ENCODE data around the gene ZBTB17. TPM values are rescaled to one million over a fixed set of nuclear protein-coding genes. Genes with fewer than 3 reads are reported as not detected.

The ZBTB17 gene
- total and polyA plus RNA-seq, 5 donors, result 22.1 to 27.0 (median 23.5) TPM

DNA sequence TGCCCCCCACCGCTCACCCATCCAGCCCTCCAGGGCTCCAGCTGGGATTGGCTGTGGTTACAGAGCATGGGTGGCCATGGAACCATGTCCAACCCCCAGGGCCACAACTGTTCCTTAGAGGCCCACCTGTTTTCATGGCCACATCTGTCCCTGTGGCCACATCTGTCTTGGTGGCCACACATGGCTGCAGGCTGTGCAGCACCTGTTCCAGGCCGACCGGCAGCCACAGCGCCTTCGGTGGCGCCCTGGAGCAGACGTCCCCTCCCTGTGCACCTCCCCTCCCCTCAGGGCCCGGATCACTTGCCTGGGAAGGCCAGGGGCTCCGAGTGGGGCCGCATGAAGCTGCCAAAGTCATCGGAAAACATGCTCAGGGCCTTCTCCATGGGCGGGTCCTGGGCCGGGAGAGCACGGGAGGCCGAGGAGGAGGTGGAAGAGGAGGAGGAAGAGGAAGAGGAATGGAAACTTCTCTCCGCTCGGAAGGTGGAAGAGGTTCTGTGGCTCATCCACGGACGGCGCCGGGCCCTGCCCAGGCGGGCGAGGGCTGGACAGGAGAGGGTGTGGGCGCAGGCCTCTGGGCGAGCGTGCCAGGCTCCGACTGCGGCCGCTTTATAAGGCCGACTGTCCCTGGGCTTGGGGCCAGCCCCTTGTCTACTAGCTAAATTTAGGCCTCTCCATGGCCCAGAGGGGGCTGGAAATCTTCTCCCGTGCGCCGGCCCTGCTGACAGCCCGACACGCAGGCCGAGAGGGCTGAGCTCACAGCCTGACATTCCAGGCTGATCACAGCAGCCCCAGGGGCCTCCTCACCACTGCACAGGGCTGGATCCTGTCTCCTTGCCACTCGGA, 41.8 kb upstream of the ZBTB17 start, which contains the start of gene HSPB7:
Gene HSPB7, minus strand, starts transcription at position 583 of the 843 bp plus-strand sequence. Its CDS starts 80 bp downstream, at position 503.
- ATAC-seq, result peak; percentile 65 to 67
- Histone ChIP-seq H3K27ac (ENCODE audit: low read length) (peak within 1 kb of the TSS; percentile 99), H3K27me3 (ENCODE audit: control insufficient read depth, insufficient read depth) (no peaks in the 10 kb centered on the region), H3K9me3 (ENCODE audit: control insufficient read depth, low read length) (no peaks in the 10 kb centered on the region), H3K4me3 (ENCODE audit: low read length) (peak within 1 kb of the TSS; percentile 46), H3K4me1 (ENCODE audit: control insufficient read depth, insufficient read depth, low read length) (peaks cover under 1% of the 10 kb centered on the region)
- DNase-seq, result peak; percentile 91 to 94 (median 94)
- 16% methylated on average over 37 of the region's 37 CpGs for WGBS
- intact Hi-C loops (cut with DNase I), result no loop called here

- Histone ChIP-seq H3K4me1 (ENCODE audit: control insufficient read depth, insufficient read depth, low read length) (peaks cover 2% of the 10 kb centered on the region), H3K9me3 (ENCODE audit: control insufficient read depth, low read length) (no peaks in the 10 kb centered on the region), H3K4me3 (ENCODE audit: low read length) (peak overlapping the region; percentile 46), H3K27ac (ENCODE audit: low read length) (peak overlapping the region; percentile 99), H3K27me3 (ENCODE audit: control insufficient read depth, insufficient read depth) (no peaks in the 10 kb centered on the region)
- ATAC-seq (no peak), DNase-seq (peak in 1 of 3 donors; percentile 35)
- intact Hi-C loops (cut with DNase I), result no loop called here
- WGBS, result 66% methylated on average over 10 of the region's 10 CpGs
These were observed 41.2 kb upstream of the ZBTB17 start for GRCh38 chr1:16017076-16017460.

GRCh38 chr1:16015960-16016901, 40.3 kb upstream of the ZBTB17 start:
- peak in 1 of 2 donors; percentile 6 for ATAC-seq
- Histone ChIP-seq H3K4me3 (ENCODE audit: low read length) (peak overlapping the region; percentile 46), H3K27me3 (ENCODE audit: control insufficient read depth, insufficient read depth) (no peaks in the 10 kb centered on the region), H3K9me3 (ENCODE audit: control insufficient read depth, low read length) (no peaks in the 10 kb centered on the region), H3K4me1 (ENCODE audit: control insufficient read depth, insufficient read depth, low read length) (peaks cover 2% of the 10 kb centered on the region), H3K27ac (ENCODE audit: low read length) (peak overlapping the region; percentile 99)
- intact Hi-C loops (cut with DNase I), result no loop called here
- DNase-seq, result peak; percentile 60 to 83 (median 83)
- 68% methylated on average over 23 of the region's 23 CpGs for WGBS

GRCh38 chr1:16015491-16015890, 39.6 kb upstream of the ZBTB17 start:
- H3K9me3 ChIP-seq (ENCODE audit: control insufficient read depth, low read length), result no peaks in the 10 kb centered on the region
- H3K27ac ChIP-seq (ENCODE audit: low read length), result peak overlapping the region; percentile 99
- H3K27me3 ChIP-seq (ENCODE audit: control insufficient read depth, insufficient read depth), result no peaks in the 10 kb centered on the region
- DNase-seq (peak in 1 of 3 donors; percentile 64), ATAC-seq (no peak)
- H3K4me1 ChIP-seq (ENCODE audit: control insufficient read depth, insufficient read depth, low read length), result peaks cover 2% of the 10 kb centered on the region
- 79% methylated on average over 25 of the region's 25 CpGs for WGBS
- intact Hi-C loops (cut with DNase I), result no loop called here
- peak overlapping the region; percentile 8 for H3K4me3 ChIP-seq (ENCODE audit: low read length)

DNA sequence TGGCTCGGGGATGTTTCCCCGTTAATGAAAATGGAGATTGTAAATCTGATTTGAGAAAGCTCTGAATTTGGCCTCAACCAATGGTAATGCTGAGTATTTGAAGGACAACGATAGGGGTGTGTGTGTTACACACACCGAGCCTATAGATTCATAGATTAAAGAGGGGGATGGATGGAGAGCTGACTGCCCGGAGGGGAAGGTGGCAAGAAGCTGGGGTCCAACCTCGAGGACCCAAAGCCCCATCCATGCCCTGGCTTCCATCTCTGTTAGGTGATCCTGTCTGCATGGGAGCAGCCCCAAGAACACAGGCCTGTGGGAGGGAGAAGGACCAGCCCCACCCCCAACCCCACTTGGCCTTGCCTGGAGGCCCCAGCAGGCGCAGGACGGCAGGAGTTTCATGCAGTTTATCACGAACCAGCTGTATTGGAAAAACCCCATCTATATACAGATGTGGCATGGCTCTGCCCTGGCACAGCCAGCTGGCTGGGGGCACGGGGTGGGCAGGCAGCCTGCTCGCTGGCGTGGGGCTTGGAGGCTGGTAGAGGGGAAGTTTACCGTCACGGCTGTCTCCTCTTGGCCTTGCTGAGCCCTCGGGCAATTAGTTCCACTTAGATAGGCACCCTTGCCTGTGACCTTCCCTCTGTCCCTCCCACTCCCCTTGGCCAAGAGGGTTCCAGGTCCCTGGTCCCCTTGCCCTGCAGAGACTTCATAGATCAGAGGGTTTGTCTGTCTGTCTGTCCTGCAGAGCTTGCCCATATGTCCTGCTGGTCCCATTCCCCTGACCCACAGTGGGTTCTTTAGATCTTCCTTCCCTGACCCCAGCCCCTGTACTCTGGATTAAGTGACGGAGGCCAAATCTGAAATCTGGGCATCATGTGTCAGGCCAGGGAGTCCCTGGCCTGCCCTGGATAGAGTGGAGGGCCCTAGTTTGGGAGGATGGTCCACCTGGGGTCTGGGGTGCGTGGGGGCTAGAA, 38.9 kb upstream of the ZBTB17 start:
- H3K9me3 ChIP-seq (ENCODE audit: control insufficient read depth, low read length), result no peaks in the 10 kb centered on the region
- intact Hi-C loops (cut with DNase I), result loop anchor here in 1 of 4 donors (5.0 kb wide), 1 partner anchor 38 kb away; no protein-coding TSS in a partner anchor
- DNase-seq (peak; percentile 59 to 81 (median 77)), ATAC-seq (no peak)
- peaks cover 2% of the 10 kb centered on the region for H3K4me1 ChIP-seq (ENCODE audit: control insufficient read depth, insufficient read depth, low read length)
- H3K27ac ChIP-seq (ENCODE audit: low read length), result peak overlapping the region; percentile 99
- WGBS, result 51% methylated on average over 17 of the region's 17 CpGs
- peak overlapping the region; percentile 2 for H3K4me3 ChIP-seq (ENCODE audit: low read length)
- H3K27me3 ChIP-seq (ENCODE audit: control insufficient read depth, insufficient read depth), result no peaks in the 10 kb centered on the region

GRCh38 chr1:16013908-16014258, 38.0 kb upstream of the ZBTB17 start:
- Histone ChIP-seq H3K27me3 (ENCODE audit: control insufficient read depth, insufficient read depth) (no peaks in the 10 kb centered on the region), H3K27ac (ENCODE audit: low read length) (peak overlapping the region; percentile 99), H3K4me3 (ENCODE audit: low read length) (no peak overlapping the region), H3K9me3 (ENCODE audit: control insufficient read depth, low read length) (no peaks in the 10 kb centered on the region), H3K4me1 (ENCODE audit: control insufficient read depth, insufficient read depth, low read length) (peaks cover 2% of the 10 kb centered on the region)
- intact Hi-C loops (cut with DNase I), result loop anchor here in 1 of 4 donors (5.0 kb wide), 1 partner anchor 38 kb away; no protein-coding TSS in a partner anchor
- no peak for ATAC-seq
- WGBS, result 47% methylated on average over 4 of the region's 4 CpGs
- DNase-seq, result peak in 1 of 3 donors; percentile 34

DNA sequence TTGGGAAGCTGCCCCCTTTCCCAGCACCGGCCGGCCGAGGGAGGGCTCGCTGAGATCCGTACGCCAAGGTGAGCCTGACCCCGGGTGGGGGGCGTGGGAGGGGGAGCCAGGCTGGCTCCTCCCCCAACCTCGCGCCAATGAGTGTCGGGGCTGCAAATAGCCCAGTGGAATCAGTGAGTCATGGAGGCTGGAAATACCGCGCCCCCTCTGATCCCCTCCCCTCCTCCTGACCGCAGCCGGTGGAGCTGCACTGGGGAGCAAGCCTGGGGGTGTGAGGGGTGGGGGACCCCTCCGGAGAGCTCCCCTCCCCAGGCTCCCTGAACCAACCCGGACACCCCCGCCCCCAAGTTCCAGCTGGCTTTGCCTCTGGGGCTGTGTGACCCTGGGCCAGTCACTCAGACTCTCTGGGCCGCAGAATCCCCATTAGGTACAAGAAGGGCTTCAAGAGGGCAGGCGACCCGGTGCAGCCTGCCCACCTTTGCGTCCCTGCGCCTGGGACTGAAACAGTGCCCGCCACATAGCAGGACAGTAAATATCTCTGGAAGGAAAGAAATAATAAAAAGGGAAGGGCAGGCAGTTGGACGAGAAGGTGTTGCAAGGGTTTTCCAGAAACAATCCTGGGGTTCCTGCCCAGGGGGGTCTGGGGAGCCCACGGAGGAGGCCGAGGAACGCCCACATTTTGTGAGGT, 37.5 kb upstream of the ZBTB17 start:
- no peak overlapping the region for H3K4me3 ChIP-seq (ENCODE audit: low read length)
- intact Hi-C loops (cut with DNase I), result loop anchor here in 1 of 4 donors (5.0 kb wide), 1 partner anchor 39 kb away; no protein-coding TSS in a partner anchor
- WGBS, result 14% methylated on average over 28 of the region's 28 CpGs
- DNase-seq (peak; percentile 77 to 91 (median 81)), ATAC-seq (peak; percentile 47 to 50)
- H3K27ac ChIP-seq (ENCODE audit: low read length), result peak overlapping the region; percentile 99
- no peaks in the 10 kb centered on the region for H3K9me3 ChIP-seq (ENCODE audit: control insufficient read depth, low read length)
- peaks cover 2% of the 10 kb centered on the region for H3K4me1 ChIP-seq (ENCODE audit: control insufficient read depth, insufficient read depth, low read length)
- no peaks in the 10 kb centered on the region for H3K27me3 ChIP-seq (ENCODE audit: control insufficient read depth, insufficient read depth)

- intact Hi-C loops (cut with DNase I), result loop anchor here in 1 of 4 donors (5.0 kb wide), 1 partner anchor 40 kb away; no protein-coding TSS in a partner anchor
- peak overlapping the region; percentile 58 for H3K27ac ChIP-seq (ENCODE audit: low read length)
- peak; percentile 75 to 91 (median 90) for DNase-seq
- 3% methylated on average over 36 of the region's 36 CpGs for WGBS
- ATAC-seq, result peak; percentile 44 to 48
- peaks cover 2% of the 10 kb centered on the region for H3K4me1 ChIP-seq (ENCODE audit: control insufficient read depth, insufficient read depth, low read length)
- no peaks in the 10 kb centered on the region for H3K9me3 ChIP-seq (ENCODE audit: control insufficient read depth, low read length)
- no peaks in the 10 kb centered on the region for H3K27me3 ChIP-seq (ENCODE audit: control insufficient read depth, insufficient read depth)
- H3K4me3 ChIP-seq (ENCODE audit: low read length), result no peak overlapping the region
These were observed 36.8 kb upstream of the ZBTB17 start for GRCh38 chr1:16012590-16013219.

DNA sequence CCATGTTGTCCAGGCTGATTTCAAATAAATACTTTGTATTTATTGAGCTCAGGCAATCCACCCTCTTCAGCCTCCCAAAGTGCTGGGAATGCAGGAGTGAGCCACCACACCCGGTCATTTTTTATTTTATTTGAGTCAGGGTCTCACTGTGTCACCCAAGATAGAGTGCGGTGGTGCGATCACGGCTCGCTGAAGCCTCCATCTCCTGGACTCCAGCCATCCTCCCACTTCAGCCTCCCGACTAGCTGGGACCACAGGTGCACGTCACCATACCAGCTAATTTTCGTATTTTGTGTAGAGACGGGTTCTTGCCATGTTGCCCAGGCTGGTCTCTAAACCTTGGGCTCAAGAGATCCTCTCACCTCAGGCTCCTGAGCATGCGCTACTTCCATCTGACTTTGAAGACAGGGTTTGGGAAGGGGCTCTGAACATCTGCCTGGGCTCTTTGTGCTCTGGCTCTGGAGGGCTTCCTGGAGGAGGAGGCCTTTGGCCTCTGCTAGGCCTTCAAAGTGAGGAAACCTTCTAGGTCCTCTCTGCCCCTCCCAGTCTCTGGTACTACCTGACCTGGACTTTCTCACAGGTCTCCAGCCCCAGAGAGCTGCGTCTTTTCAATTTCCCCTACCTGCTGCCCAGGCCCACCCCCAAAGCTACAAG, 36.2 kb upstream of the ZBTB17 start:
- 93% methylated on average over 11 of the region's 11 CpGs for WGBS
- H3K4me1 ChIP-seq (ENCODE audit: control insufficient read depth, insufficient read depth, low read length), result peaks cover 2% of the 10 kb centered on the region
- H3K27me3 ChIP-seq (ENCODE audit: control insufficient read depth, insufficient read depth), result no peaks in the 10 kb centered on the region
- DNase-seq, result peak in 2 of 3 donors; percentile 53 to 58
- H3K27ac ChIP-seq (ENCODE audit: low read length), result peak overlapping the region; percentile 58
- ATAC-seq, result no peak
- H3K9me3 ChIP-seq (ENCODE audit: control insufficient read depth, low read length), result no peaks in the 10 kb centered on the region
- H3K4me3 ChIP-seq (ENCODE audit: low read length), result no peak overlapping the region
- intact Hi-C loops (cut with DNase I), result loop anchor here in 1 of 4 donors (5.0 kb wide), 1 partner anchor 40 kb away; no protein-coding TSS in a partner anchor
